Inflammatory macrophage treated with lipopolysaccharide for 1 hour (primary cell): ENCODE measurements around the gene APH1B.

ENCODE experiments used
- DNase-seq, 2 donors: peaks; one replicate each; pipeline ENCODE4 v3.0.0-alpha.2; 2020 to 2022

The APH1B gene

GRCh38 chr15:63277038-63277892 is at the start of gene APH1B:
TSS of gene APH1B (plus strand) at chr15:63277605. CDS start at chr15:63277624, 19 bp downstream.
- DNase-seq: peak; percentile 35 to 48

DNA sequence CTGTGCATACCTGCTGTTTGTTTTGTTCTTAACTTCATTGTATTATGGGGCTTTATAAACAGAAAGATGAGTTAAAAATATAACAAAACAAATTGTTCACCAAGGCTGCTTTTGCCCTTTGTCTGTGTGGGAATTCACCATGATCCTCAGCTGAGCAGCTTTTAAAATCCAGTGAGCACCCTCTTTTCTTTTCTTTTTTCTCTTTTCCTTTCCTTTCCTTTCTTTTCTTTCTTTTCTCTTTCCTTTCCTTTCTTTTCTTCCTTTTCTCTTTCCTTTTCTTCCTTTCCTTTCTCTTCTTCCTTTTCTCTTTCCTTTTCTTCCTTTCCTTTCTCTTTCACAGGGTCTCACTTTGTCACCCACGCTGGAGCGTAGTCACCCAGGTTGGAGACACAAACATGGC is 49.7 kb upstream of the APH1B start:
- no peak for DNase-seq

- DNase-seq: no peak
Observed at GRCh38 chr15:63231206-63231605, 46.2 kb upstream of the APH1B start.

- peak; percentile 53 to 59 for DNase-seq
Observed at GRCh38 chr15:63231706-63232105, 45.7 kb upstream of the APH1B start.

DNA sequence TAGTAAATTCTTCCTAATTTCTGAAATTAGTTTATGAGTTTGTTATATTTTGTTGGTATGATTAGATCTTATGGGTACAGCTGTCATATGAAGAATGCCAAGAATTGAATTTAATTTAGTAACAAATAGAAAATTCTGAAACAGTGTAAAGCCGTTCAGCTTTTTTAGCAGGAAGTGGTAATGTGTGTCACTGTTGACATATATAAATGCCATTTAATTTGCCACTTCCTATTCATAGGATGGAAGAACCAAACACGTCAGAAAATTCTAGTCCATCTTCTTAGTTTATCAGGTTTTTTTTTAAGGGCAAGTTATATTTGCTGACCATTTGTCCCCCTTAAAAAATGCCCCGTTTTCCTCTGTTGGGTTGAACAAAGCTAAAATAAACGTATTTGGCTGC is 45.0 kb upstream of the APH1B start:
- no peak for DNase-seq

DNA sequence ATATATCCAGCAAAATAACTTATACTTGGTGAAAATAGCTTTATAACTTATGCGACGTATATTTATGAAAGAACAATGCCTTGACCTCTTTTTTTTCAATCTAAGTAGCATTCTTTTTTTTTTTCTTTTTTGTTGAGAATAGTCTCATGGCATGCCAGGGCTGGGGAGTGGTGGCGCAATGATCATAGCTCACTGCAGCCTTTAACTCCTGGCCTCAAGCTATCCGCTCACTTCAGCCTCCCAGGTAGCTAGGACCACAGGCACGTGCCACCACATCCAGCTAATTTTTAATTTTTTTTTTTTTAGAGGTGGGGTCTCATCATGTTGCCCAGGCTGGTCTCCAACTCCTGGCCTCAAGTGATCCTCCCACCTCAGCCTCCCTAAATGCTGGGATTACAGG is 44.5 kb upstream of the APH1B start:
- DNase-seq: no peak

DNA sequence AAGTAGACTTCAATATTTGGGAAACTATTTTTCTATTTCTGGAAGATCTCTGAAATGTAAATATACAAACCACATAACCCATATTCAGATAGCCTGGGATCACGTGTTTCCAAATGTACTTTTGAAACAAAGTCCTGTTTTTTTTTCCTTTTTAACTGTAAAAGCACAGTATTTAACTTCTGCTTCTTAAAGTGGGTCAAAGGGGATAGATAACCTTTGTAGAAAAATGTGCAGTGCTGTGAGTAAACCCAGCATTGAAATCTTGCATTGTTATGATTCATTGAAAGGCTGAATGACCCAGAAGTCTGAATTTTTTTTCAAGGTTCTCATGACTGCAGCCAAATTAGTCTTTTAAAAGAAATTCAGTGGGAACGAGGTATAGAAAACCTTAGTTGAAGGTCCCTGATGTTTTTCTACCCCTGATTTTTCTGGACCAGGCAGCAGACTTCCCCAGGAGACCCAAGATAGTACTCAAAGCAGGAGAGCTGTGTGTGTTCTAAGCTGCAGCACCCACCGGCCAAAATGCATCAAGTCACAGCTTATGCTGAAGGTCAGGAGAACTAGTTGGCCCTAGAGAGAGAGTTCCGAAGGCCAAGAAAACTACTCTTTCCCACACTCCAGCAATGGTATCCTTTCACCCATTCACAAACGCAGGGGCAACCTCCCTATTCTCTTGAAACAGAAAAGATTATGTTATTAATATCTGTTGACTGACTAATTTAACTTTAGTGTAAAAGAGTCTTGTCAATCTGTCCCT is 43.6 kb upstream of the APH1B start:
- peak; percentile 52 to 69 for DNase-seq

DNA sequence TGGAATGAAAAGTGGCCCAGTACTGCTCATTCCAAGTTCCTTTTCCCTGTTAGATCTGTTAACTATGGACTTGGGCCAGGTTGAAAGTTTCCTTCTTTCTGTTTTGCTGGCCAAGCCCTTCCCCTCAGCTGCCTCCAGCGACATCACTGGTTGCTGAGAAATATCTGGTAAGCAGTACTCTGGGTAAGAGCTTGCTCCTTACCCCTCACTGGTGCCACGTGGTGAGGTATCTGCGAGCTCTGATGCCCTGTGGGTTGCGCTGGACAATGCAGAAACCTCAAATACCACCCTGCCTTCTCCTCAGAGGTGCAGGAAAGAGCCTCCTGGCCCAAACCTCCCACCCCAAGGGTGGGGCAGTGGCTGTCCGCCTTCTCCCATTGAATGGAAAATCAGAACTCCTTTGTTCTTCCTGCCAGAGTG is 42.9 kb upstream of the APH1B start:
- DNase-seq: peak in 1 of 2 donors; percentile 34

DNA sequence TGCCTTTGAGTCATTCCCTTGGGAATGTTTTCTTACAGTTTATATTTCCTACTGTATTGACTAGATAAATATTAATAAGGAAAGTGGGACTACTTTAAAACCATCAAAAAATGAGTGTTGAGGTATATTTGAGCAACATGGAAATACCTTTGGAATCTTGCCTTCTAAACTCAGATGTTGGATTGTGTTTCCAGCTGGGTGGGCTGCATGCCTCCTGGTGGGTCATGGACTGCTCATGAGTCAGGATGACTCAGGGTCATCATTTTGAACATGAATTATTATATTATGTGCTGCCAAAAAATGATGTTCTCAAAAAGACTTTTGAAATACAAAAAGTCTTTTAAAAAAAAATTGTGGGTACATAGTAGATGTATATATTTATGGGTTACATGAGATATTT is 41.1 kb upstream of the APH1B start:
- DNase-seq: no peak

DNA sequence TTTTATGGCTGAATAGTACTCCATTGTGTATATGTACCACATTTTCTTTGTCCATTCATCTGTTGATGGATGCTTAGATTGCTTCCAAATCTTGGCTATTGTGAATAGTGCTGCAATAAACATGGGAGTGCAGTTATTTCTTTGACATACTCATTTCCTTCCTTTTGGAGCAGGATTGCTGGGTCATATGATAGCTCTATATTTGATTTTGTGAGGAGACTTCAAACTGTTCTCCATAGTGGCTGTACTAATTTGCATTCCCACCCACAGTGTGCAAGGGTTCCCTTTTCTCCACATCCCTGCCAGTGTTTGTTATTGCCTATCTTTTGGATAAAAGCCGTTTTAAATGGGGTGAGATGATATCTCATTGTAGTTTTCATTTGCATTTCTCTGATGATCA is 40.3 kb upstream of the APH1B start:
- DNase-seq: peak; percentile 65 to 86

DNA sequence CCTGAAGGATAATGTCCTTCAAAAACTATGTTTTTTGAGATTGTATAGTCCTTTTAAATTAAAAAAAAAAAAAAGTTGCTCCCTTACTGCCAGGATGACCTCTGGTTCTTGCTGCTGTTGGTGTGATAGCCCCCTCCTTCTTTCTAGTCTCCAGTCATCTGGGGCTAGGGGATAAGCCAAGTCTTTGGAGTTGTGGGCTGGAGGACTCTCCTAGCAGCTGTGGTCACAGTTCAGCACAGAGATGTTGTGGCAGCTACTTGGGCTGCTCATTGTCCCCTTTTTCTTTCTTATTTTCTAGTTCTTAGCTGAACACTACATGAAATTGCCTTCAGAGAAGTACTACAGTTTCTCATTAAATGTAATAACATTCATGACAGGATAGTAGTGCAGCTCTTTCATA is 39.2 kb upstream of the APH1B start:
- DNase-seq: no peak

DNA sequence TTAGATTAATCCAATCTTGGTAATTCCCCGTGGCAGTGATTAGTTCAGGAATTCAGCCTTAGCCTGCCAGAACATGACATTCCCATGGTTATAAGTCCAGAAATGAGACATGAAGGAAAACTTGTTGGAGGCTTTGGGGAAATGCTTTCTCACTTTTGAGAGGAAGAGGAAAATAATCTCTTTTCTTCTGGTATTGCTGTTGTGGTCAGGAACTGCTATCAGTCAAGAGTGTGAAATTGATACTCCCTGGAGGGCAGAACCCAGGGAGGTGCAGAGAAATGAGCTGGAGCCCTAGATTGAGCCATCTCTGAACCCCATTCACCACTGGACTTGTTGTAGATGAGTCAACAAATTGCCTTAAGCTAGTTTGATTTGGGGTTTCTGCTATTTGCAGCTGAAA is 38.6 kb upstream of the APH1B start:
- peak in 1 of 2 donors; percentile 33 for DNase-seq

- no peak for DNase-seq
Observed at GRCh38 chr15:63240109-63240508, 37.3 kb upstream of the APH1B start.

GRCh38 chr15:63241316-63241715 is 36.1 kb upstream of the APH1B start:
- DNase-seq: no peak

- no peak for DNase-seq
Observed at GRCh38 chr15:63243101-63243500, 34.3 kb upstream of the APH1B start.

DNA sequence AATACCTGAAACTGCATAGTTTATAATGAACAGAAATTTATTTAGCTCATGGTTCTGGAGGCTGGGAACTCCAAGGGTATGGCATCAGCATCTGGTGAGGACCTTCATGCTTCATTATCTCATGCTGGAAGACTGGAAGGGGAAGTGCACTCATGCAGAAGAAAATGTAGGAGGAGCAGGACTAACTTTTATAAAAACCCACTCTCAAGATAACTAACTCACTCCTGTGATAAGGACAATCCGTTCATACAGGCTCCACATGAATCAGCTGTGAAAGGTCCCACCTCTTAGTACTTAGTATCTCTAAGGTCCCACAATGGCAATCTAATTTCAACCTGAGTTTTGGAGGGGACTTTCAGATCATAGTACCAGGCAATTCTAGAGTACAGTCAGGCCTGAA is 33.6 kb upstream of the APH1B start:
- peak; percentile 53 to 88 for DNase-seq

GRCh38 chr15:63244399-63244798 is 33.0 kb upstream of the APH1B start:
- no peak for DNase-seq

- DNase-seq: no peak
Observed at GRCh38 chr15:63244976-63245645, 32.3 kb upstream of the APH1B start.

GRCh38 chr15:63246691-63247469 is 30.5 kb upstream of the APH1B start:
- peak; percentile 99 to 100 for DNase-seq

GRCh38 chr15:63250312-63250965 is 27.0 kb upstream of the APH1B start:
- DNase-seq: no peak

- no peak for DNase-seq
Observed at GRCh38 chr15:63251701-63252100, 25.7 kb upstream of the APH1B start.

DNA sequence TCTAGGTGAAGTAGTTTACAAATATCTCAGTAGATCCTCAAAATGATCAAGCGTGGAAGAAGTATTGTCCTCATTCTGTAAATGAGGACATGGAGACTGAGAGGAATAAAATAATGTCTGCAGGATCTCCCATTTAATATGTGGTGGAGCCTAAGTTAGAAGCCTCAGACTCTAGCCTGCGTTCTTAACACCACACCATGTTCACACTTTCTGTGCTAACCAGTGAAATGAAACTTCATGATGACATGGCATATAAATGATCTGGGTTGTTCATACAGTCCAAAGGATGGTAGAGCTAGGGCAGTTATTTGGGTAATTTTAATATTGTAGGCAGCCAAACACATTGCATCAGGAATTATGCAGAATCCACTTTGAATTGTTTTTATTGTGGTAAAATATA is 25.1 kb upstream of the APH1B start:
- no peak for DNase-seq
